Stimulated activated CD8-positive, alpha-beta memory T cell treated with anti-CD3 and anti-CD28 coated beads, Interleukin-4, amount 100 ng/mL, for 48 hours (primary cell): ENCODE results near the gene U2AF1L4.

Experiments
- DNase-seq: peaks from one replicate; pipeline ENCODE4 v3.0.0-alpha.2; 2020

Gene U2AF1L4

GRCh38 chr19:35722897-35723296 lies 22.3 kb downstream of the U2AF1L4 start:
- DNase-seq = no peak

DNA sequence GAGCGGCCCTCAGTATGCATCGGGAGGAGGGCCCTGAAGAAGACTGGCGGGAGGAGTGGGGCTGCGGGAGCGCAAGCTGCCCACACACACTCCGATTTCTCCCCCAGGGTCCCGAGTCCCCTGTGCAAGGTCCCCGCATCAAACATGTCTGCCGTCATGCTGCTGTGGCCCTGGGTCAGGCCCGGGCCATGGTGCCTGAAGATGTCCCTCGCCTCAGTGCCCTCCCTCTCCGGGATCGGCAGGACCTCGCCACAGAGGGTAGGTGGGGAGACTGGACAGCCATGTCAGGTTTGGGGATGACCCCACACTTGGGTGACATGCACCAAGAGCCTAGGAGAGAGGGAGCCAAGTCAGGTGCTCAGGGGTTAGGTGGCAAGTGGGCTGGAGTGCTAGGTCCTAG lies 22.8 kb downstream of the U2AF1L4 start:
- no peak for DNase-seq

- no peak for DNase-seq
Measured at GRCh38 chr19:35721374-35721773, 23.8 kb downstream of the U2AF1L4 start.

DNA sequence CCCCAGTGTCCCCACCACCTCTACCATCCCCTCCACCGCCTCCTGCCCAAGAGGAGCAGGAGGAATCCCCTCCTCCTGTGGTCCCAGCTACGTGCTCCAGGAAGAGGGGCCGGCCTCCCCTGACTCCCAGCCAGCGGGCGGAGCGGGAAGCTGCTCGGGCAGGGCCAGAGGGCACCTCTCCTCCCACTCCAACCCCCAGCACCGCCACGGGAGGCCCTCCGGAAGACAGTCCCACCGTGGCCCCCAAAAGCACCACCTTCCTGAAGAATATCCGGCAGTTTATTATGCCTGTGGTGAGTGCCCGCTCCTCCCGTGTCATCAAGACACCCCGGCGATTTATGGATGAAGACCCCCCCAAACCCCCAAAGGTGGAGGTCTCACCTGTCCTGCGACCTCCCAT lies 24.6 kb downstream of the U2AF1L4 start:
- DNase-seq = no peak

DNA sequence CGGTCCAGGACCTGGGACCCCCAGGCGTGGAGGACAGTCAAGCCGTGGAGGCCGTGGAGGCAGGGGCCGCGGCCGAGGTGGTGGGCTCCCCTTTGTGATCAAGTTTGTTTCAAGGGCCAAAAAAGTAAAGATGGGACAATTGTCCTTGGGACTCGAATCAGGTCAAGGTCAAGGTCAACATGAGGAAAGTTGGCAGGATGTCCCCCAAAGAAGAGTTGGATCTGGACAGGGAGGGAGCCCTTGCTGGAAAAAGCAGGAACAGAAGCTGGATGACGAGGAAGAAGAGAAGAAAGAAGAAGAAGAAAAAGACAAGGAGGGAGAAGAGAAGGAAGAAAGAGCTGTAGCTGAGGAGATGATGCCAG lies 25.1 kb downstream of the U2AF1L4 start:
- no peak for DNase-seq

DNA sequence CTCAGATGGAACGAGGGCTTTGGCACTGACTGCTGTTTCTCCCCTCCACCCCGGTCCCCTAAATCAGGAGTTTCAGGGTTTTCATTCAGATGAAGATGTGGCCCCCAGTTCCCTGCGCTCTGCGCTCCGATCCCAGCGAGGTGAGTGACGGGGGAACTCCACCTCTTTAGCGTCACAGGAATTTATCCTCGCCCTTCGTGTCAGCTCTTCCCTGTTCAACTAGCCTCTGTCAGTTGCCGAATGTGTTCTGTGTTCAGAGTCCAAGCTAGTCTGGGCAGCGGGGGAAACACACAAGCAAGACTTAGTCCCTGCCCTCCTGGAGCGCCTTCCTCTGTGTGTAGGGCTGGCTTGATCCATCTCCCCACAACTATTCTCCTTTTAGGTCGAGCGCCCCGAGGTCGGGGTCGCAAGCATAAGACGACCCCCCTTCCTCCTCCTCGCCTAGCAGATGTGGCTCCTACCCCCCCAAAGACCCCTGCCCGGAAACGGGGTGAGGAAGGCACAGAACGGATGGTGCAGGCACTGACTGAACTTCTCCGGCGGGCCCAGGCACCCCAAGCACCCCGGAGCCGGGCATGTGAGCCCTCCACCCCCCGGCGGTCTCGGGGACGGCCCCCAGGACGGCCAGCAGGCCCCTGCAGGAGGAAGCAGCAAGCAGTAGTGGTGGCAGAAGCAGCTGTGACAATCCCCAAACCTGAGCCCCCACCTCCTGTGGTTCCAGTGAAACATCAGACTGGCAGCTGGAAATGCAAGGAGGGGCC lies 25.6 kb downstream of the U2AF1L4 start:
- DNase-seq = no peak

GRCh38 chr19:35718345-35719041 lies 26.7 kb downstream of the U2AF1L4 start:
- DNase-seq = peak; percentile 80

DNA sequence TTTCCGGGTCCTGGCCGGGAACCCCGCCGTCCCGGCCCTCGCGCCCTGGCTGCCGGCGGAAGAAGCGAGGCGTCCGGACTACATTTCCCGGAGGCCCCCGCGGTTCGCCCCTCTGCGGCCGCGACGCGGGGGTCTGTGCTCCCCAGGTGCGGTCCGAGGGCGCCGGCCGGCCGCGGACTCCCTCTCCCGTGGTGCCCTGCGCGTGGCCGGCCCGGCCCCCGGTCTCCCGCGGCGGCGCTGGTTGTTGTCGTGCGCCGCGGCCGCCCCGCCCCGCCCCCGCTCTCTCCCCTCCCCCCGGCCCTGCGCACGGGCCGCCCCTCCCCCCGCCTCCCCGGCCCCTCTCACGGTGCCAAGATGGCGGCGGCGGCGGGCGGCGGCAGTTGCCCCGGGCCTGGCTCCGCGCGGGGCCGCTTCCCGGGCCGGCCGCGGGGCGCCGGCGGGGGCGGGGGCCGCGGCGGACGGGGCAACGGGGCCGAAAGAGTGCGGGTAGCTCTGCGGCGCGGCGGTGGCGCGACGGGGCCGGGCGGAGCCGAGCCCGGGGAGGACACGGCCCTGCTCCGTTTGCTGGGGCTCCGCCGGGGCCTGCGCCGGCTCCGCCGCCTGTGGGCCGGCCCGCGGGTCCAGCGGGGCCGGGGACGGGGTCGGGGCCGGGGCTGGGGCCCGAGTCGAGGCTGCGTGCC lies 27.4 kb downstream of the U2AF1L4 start, which contains the start of gene KMT2B:
Gene KMT2B (plus strand): TSS at position 339 of the 680 bp plus-strand sequence. CDS start 16 bp downstream, at position 355.
- DNase-seq = no peak

DNA sequence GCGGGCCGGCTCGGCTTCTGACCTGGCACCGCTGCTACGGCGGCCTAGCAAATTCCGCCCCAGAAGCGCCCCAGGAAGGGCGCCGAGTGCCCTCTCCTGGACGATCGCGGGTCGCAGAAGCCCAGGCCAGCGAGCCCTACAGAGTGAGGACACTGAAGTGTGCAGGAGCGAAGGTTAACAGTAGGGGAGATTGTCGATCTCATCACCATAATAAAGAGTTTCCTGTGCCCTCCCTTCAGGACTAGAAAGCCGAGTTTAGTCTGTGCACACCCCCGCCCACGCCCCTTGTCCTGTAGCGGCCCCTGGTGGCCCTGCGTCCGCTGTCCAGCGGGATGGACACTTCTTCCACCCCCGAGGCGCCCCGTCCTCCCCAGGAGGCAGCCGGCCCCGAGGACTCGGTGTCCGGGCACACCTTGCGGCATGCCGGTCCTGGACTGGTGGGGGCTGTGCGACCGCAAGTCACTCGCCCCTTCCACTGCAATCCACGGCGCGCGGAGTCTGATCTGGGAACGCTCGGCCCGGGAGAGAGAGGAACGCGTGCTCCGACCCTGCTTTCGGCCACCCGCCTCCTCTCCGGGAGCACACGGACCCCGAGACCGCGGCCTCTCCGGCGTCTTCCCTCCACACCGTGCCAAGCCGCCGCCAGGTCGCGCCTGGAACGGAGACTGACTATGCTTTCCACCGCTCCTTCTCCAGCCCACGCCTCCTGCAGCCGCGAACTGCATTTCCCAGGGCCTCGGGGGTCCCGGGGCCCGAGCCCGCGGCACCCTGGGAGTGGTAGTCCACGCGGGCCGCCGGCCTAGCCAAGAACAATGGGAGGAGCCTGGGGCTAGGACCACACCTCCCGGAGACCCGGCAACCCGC lies 28.2 kb downstream of the U2AF1L4 start:
- peak; percentile 96 for DNase-seq

DNA sequence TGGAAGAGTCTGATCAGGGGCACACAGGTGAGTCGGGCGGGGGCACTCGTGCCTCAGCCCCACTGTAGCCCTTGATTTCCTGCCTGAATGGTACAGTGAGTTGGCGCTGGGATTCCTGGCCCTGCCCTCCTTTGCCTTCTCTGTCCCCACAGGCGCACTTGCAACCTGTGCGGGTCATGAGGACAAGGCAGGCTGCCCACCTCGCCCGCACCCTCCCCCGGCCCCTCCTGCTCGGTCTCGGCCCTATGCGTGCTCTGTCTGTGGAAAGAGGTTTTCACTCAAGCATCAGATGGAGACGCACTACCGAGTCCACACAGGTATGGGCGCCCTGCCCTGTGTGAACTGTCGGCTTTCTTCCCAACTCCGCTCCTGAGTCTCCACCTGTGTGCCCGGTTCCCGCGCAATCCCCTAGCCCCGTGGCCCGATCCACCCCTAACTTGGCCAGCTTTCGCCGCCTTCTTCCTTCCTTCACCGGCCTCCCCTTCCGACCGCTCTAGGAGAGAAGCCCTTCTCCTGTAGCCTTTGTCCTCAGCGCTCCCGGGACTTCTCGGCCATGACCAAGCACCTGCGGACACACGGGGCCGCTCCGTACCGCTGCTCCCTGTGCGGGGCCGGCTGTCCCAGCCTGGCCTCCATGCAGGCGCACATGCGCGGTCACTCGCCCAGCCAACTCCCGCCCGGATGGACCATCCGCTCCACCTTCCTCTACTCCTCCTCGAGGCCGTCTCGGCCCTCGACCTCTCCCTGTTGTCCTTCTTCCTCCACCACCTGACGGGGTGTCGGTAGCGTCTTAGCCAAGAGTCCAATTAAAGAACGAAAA lies 29.0 kb downstream of the U2AF1L4 start:
- DNase-seq = peak; percentile 54

DNA sequence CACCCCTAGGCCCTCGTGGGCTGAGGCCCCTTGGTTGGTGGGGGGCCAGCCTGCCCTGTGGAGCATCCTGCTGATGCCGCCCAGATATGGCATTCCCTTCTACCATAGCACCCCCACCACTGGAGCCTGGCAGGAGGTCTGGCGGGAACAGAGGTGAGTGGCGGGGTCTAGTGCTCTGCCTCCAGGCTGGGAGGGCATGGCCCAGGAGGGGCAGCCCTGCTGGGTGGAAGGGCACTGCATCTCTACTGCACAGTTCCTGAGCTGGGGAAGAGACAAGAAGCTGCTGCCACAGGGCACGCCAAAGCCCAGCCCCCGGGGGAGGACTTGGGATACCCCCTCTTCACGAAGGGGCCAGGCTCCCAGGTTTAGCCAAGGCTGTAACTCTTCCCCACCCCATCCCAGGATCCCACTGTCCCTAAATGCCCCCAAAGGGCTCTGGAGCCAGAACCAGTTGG lies 29.8 kb downstream of the U2AF1L4 start:
- peak; percentile 39 for DNase-seq

DNA sequence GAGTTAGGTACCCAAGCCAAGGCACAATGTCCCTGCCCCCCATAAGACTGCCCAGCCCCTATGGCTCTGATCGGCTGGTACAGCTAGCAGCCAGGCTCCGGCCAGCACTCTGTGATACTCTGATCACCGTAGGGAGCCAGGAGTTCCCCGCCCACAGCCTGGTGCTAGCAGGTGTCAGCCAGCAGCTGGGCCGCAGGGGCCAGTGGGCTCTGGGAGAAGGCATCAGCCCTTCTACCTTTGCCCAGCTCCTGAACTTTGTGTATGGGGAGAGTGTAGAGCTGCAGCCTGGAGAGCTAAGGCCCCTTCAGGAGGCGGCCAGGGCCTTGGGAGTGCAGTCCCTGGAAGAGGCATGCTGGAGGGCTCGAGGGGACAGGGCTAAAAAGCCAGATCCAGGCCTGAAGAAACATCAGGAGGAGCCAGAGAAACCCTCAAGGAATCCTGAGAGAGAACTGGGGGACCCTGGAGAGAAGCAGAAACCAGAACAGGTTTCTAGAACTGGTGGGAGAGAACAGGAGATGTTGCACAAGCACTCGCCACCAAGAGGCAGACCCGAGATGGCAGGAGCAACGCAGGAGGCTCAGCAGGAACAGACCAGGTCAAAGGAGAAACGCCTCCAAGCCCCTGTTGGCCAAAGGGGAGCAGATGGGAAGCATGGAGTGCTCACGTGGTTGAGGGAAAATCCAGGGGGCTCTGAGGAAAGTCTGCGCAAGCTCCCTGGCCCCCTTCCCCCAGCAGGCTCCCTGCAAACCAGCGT lies 30.4 kb downstream of the U2AF1L4 start:
- DNase-seq = peak; percentile 64

GRCh38 chr19:35713904-35714495 lies 31.2 kb downstream of the U2AF1L4 start:
- DNase-seq = peak; percentile 40

GRCh38 chr19:35713506-35713850 lies 31.7 kb downstream of the U2AF1L4 start:
- no peak for DNase-seq

- DNase-seq = peak; percentile 90
Measured at GRCh38 chr19:35712567-35713505, 32.4 kb downstream of the U2AF1L4 start.

- peak; percentile 84 for DNase-seq
Measured at GRCh38 chr19:35710784-35711723, 34.2 kb downstream of the U2AF1L4 start.

GRCh38 chr19:35708391-35708790 lies 36.8 kb downstream of the U2AF1L4 start:
- DNase-seq = no peak

- DNase-seq = peak; percentile 45
Measured at GRCh38 chr19:35704218-35704617, 41.0 kb downstream of the U2AF1L4 start, which contains the start of gene ZBTB32. TSS of gene ZBTB32 (plus strand) at chr19:35704558. CDS start at chr19:35714627, 10,069 bp downstream.
